HG02973 (cell line): ENCODE measurements around the gene MUC3A.
"Not testable (repeated sequence)": the region's sequence is repeated elsewhere in the genome, so short reads cannot be mapped to it uniquely, and the experiment has no call there.

Source experiments
- ATAC-seq: cut with Tn5 transposase; IDR thresholded peaks from one replicate; pipeline ENCODE4 v1.9.1; 2021; ENCODE audit warnings: moderate library complexity; ENCODE audit not compliant: unreplicated experiment

The MUC3A gene

GRCh38 chr7:100969066-100969615, 19.8 kb downstream of the MUC3A start, which contains the start of gene MUC12:
MUC12 (plus strand) TSS chr7:100969565; CDS start chr7:100969623, 58 bp downstream.
- ATAC-seq: no peak

GRCh38 chr7:100971111-100972001, 22.0 kb downstream of the MUC3A start:
- ATAC-seq: no peak

GRCh38 chr7:100972002-100972347, 22.6 kb downstream of the MUC3A start:
- ATAC-seq: no peak

- no peak for ATAC-seq
Measured at GRCh38 chr7:100974021-100974420, 24.7 kb downstream of the MUC3A start.

GRCh38 chr7:100975371-100975821, 26.1 kb downstream of the MUC3A start:
- ATAC-seq: no peak

GRCh38 chr7:100978300-100978699, 29.0 kb downstream of the MUC3A start:
- no peak for ATAC-seq

- no peak for ATAC-seq
Measured at GRCh38 chr7:100983451-100984187, 34.3 kb downstream of the MUC3A start.

GRCh38 chr7:100984241-100984918, 35.0 kb downstream of the MUC3A start:
- not testable (repeated sequence) for ATAC-seq

GRCh38 chr7:100985033-100985797, 35.9 kb downstream of the MUC3A start:
- ATAC-seq: not testable (repeated sequence)

GRCh38 chr7:100991631-100992030, 42.3 kb downstream of the MUC3A start:
- ATAC-seq: no peak

GRCh38 chr7:100992280-100992679, 42.9 kb downstream of the MUC3A start:
- ATAC-seq: not testable (repeated sequence)

GRCh38 chr7:100994671-100995070, 45.3 kb downstream of the MUC3A start:
- ATAC-seq: not testable (repeated sequence)

- not testable (repeated sequence) for ATAC-seq
Measured at GRCh38 chr7:100998530-100998929, 49.2 kb downstream of the MUC3A start.

- ATAC-seq: not testable (repeated sequence)
Measured at GRCh38 chr7:100999334-100999733, 50.0 kb downstream of the MUC3A start.

GRCh38 chr7:101000025-101000424, 50.7 kb downstream of the MUC3A start:
- not testable (repeated sequence) for ATAC-seq

GRCh38 chr7:101002333-101002732, 53.0 kb downstream of the MUC3A start:
- not testable (repeated sequence) for ATAC-seq

GRCh38 chr7:101007361-101007760, 58.0 kb downstream of the MUC3A start:
- ATAC-seq: not testable (repeated sequence)

GRCh38 chr7:101009629-101010028, 60.3 kb downstream of the MUC3A start:
- no peak for ATAC-seq

GRCh38 chr7:101012931-101013330, 63.6 kb downstream of the MUC3A start:
- ATAC-seq: no peak

GRCh38 chr7:101015626-101016025, 66.3 kb downstream of the MUC3A start:
- no peak for ATAC-seq
